Tibial artery (tissue), 4 donors: ENCODE results near the gene IKBKE.

Experiments used
- DNase-seq, 2 donors: peaks; one replicate each; pipeline ENCODE4 v3.0.0-alpha.2; 2019
- H3K27ac ChIP-seq, 2 donors: fragments of 200-600 bp; sonication (generic) in 1 of 2; 1 replicate in 1 of 2; 2 replicates in 1 of 2; pipeline ENCODE4 v1.5.1; 2018 to 2019; ENCODE audit warnings: mild to moderate bottlenecking in 1 of 2
- H3K27me3 ChIP-seq, 2 donors: fragments of 200-600 bp; sonication (generic) in 1 of 2; one replicate each; pipeline versions ENCODE4 v1.5.1 to v1.6.0; 2016 to 2019
- H3K36me3 ChIP-seq, 3 donors: fragments of 200-600 bp; sonication (generic) in 2 of 3; one replicate each; pipeline ENCODE4 v1.5.1; 2016 to 2019; ENCODE audit warnings: mild to moderate bottlenecking in 2 of 3
- H3K4me1 ChIP-seq, 4 donors: fragments of 200-600 bp; sonication (generic) in 2 of 4; 1 replicate in 3 of 4; 2 replicates in 1 of 4; pipeline ENCODE4 v1.5.1; 2016 to 2019
- H3K4me3 ChIP-seq, 2 donors: fragments of 200-600 bp; sonication (generic) in 1 of 2; 1 replicate in 1 of 2; 2 replicates in 1 of 2; pipeline ENCODE4 v1.5.1; 2018 to 2019; ENCODE audit warnings: mild to moderate bottlenecking in 2 of 2
- H3K9me3 ChIP-seq, 3 donors: fragments of 200-600 bp; sonication (generic) in 1 of 3; one replicate each; pipeline ENCODE4 v1.5.1; 2016 to 2019
- intact Hi-C: fragments of 100-400 bp; cut with DNase I; formaldehyde crosslinking; loops from one replicate; pipeline ENCODE4 v1.15.0; 2023; ENCODE audit warnings: low total_unique reads
- TF ChIP-seq, protein P1 (sequence below), 2 experiments: fragments of 200-600 bp in 1 of 2; fragments of 450-650 bp in 1 of 2; IDR thresholded peaks; one replicate each; pipeline ENCODE4 v1.5.1; 2017 to 2019; ENCODE audit warnings: antibody characterized with exemption in 2 of 2, mild to moderate bottlenecking in 1 of 2, moderate library complexity in 1 of 2

The IKBKE gene

DNA sequence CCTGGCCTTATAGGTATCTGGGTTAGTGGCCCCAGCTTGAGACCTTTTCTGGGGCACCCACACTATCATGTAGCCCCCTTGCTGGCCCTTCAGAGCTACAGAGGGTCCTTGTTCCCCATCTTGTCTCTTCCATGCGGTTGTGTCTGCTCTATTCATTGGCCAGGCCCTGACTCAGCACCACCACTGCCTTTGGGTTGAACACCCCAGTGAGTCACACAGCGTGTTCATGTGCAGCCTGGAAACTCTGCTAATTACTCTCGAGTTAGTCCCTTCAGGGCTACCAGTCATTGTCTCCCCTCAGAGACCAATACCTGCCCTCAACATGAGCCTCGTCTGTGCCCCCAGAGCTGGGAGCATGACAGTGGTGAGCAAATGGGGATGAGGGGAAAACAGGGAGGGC is 28.2 kb upstream of the IKBKE start:
- H3K27me3 ChIP-seq, result no peaks in the 10 kb centered on the region
- no peak overlapping the region for H3K27ac ChIP-seq
- intact Hi-C loops, result no loop called here
- peaks cover 21 to 64% (median 55%) of the 10 kb centered on the region in 3 donors for H3K36me3 ChIP-seq
- TF ChIP-seq, protein P1, sequence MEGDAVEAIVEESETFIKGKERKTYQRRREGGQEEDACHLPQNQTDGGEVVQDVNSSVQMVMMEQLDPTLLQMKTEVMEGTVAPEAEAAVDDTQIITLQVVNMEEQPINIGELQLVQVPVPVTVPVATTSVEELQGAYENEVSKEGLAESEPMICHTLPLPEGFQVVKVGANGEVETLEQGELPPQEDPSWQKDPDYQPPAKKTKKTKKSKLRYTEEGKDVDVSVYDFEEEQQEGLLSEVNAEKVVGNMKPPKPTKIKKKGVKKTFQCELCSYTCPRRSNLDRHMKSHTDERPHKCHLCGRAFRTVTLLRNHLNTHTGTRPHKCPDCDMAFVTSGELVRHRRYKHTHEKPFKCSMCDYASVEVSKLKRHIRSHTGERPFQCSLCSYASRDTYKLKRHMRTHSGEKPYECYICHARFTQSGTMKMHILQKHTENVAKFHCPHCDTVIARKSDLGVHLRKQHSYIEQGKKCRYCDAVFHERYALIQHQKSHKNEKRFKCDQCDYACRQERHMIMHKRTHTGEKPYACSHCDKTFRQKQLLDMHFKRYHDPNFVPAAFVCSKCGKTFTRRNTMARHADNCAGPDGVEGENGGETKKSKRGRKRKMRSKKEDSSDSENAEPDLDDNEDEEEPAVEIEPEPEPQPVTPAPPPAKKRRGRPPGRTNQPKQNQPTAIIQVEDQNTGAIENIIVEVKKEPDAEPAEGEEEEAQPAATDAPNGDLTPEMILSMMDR (IDR thresholded peaks at IDR 0.05), result no peak
- no peak overlapping the region for H3K4me3 ChIP-seq
- no peak for DNase-seq
- peaks cover 0 to 21% (median 4%) of the 10 kb centered on the region in 4 donors for H3K4me1 ChIP-seq
- H3K9me3 ChIP-seq, result no peaks in the 10 kb centered on the region

GRCh38 chr1:206445116-206445515 is 25.2 kb upstream of the IKBKE start:
- Histone ChIP-seq H3K4me1 (peaks cover 0 to 14% (median 4%) of the 10 kb centered on the region in 4 donors), H3K9me3 (no peaks in the 10 kb centered on the region), H3K27ac (peak overlapping the region in 1 of 2 donors; percentile 12), H3K36me3 (peaks cover 29 to 60% (median 55%) of the 10 kb centered on the region in 3 donors), H3K4me3 (no peak overlapping the region), H3K27me3 (no peaks in the 10 kb centered on the region)
- TF ChIP-seq, protein P1 (IDR thresholded peaks at IDR 0.05), result no peak
- peak; percentile 54 to 74 for DNase-seq
- intact Hi-C loops, result no loop called here

DNA sequence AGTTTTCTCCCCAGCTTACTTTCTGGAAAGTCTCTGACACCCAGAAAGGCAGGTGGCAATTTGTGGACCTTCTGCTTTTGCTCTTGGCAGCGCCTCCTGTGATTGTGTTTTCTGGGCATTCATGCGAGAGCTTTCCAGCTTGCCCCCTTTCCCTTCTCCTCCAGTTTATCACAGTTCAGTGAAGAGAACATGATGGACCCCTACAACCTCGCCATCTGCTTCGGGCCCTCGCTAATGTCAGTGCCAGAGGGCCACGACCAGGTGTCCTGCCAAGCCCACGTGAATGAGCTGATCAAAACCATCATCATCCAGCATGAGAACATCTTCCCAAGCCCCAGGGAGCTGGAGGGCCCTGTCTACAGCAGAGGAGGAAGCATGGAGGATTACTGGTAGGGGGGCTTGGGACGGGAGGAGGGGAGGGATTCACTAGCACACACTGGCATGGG is 24.3 kb upstream of the IKBKE start:
- H3K27ac ChIP-seq, result no peak overlapping the region
- no peak overlapping the region for H3K4me3 ChIP-seq
- H3K27me3 ChIP-seq, result no peaks in the 10 kb centered on the region
- H3K9me3 ChIP-seq, result no peaks in the 10 kb centered on the region
- H3K36me3 ChIP-seq, result peaks cover 29 to 60% (median 55%) of the 10 kb centered on the region in 3 donors
- peak in 1 of 2 donors; percentile 28 for DNase-seq
- TF ChIP-seq, protein P1 (IDR thresholded peaks at IDR 0.05), result no peak
- intact Hi-C loops, result no loop called here
- H3K4me1 ChIP-seq, result peaks cover 0 to 14% (median 4%) of the 10 kb centered on the region in 4 donors

DNA sequence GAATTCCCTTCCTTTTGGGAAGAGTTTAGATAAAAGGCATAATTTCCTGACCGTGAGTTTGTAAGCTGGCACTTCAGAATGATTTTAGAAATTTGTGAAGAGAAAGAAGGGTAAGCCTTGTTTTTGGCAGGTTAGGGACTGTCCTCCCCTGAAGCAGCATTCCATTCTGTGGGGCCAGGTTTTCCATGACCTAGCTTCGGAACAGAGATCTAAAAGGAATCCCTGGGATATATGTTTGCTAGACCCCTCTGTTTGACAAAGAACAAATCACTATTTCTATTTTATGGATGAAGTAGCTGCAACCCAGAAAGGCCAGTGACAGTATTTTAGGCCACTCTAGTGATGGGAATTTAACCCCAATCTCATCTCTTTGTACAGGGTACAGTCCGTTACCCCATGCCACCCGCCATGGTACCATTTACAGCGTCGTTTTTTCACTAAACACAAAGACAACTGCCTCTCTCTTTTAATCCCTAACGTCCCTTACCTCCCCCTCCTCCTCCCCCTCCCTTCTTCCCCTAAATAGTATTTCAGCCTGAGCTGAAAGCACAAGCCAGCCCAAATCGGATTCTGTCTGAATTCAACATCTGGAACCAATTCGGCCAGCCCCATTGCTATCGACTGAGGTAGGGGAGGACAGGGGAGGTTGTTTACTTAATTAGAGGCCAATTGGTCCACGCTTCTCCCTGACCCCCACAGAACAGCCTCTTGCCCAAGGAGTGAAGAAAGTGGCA is 23.4 kb upstream of the IKBKE start:
- DNase-seq, result peak in 1 of 2 donors; percentile 32
- H3K27me3 ChIP-seq, result no peaks in the 10 kb centered on the region
- TF ChIP-seq, protein P1 (IDR thresholded peaks at IDR 0.05), result no peak
- intact Hi-C loops, result no loop called here
- H3K27ac ChIP-seq, result no peak overlapping the region
- peaks cover 0 to 14% (median 4%) of the 10 kb centered on the region in 4 donors for H3K4me1 ChIP-seq
- no peak overlapping the region for H3K4me3 ChIP-seq
- H3K9me3 ChIP-seq, result no peaks in the 10 kb centered on the region
- peaks cover 37 to 60% (median 56%) of the 10 kb centered on the region in 3 donors for H3K36me3 ChIP-seq

DNA sequence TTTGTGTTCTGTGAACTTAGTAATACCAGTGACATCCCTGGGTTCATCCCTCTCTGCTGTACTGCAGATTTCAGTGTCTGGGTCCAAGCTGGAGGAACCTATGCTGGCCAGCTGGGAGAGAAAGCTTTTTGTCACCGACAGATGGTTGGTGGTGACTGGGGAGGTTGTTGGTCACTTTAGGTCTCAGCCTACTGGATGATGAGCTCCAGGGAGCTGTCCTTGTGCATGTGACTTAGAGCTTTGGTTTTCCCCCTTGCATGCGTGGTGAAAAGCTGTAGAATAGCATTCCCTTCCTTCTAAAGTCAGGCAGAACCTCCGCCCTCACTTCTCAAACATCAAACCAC is 22.9 kb upstream of the IKBKE start:
- DNase-seq, result no peak
- Histone ChIP-seq H3K36me3 (peaks cover 39 to 60% (median 53%) of the 10 kb centered on the region in 3 donors), H3K4me3 (no peak overlapping the region), H3K27ac (no peak overlapping the region), H3K4me1 (peaks cover 0 to 14% (median 4%) of the 10 kb centered on the region in 4 donors), H3K9me3 (no peaks in the 10 kb centered on the region), H3K27me3 (no peaks in the 10 kb centered on the region)
- intact Hi-C loops, result no loop called here
- TF ChIP-seq, protein P1 (IDR thresholded peaks at IDR 0.05), result no peak
